Neural progenitor cell (in vitro differentiated cells): Measurements from ENCODE around the gene UPF3A. TPM values are rescaled to one million over a fixed set of nuclear protein-coding genes. Genes with fewer than 3 reads are reported as not detected.

ENCODE experiments used
- DNase-seq: peaks from one replicate; pipeline ENCODE4 v3.0.0-alpha.2; 2016; ENCODE audit warnings: low spot score
- H2AFZ ChIP-seq: fragments of 200-600 bp; sonication (generic); replicated peaks from 2 replicates; pipeline ENCODE4 v1.6.1; 2016; ENCODE audit warnings: antibody characterized with exemption
- H3F3A ChIP-seq: fragments of 200-600 bp; sonication (generic); 2 replicates; pipeline ENCODE4 v1.6.1; 2016; ENCODE audit warnings: antibody characterized with exemption, low read depth
- H3K27ac ChIP-seq: fragments of 200-600 bp; sonication (generic); 2 replicates; pipeline ENCODE4 v1.5.1; 2016; ENCODE audit warnings: mild to moderate bottlenecking
- H3K27me3 ChIP-seq: fragments of 200-600 bp; sonication (generic); 2 replicates; pipeline ENCODE4 v1.6.1; 2016; ENCODE audit warnings: mild to moderate bottlenecking, moderate library complexity
- H3K36me3 ChIP-seq: fragments of 200-600 bp; sonication (generic); 2 replicates; pipeline ENCODE4 v1.5.1; 2016
- H3K4me1 ChIP-seq: fragments of 200-600 bp; sonication (generic); 2 replicates; pipeline ENCODE4 v1.6.1; 2016; ENCODE audit warnings: mixed run types
- H3K4me2 ChIP-seq: fragments of 200-600 bp; sonication (generic); 2 replicates; pipeline ENCODE4 v1.6.1; 2016
- H3K4me3 ChIP-seq: fragments of 200-600 bp; sonication (generic); 2 replicates; pipeline ENCODE4 v1.5.1; 2016
- H3K79me2 ChIP-seq: fragments of 200-600 bp; sonication (generic); 2 replicates; pipeline ENCODE4 v1.6.1; 2016; ENCODE audit warnings: low read depth
- H3K9ac ChIP-seq: fragments of 200-600 bp; sonication (generic); 2 replicates; pipeline ENCODE4 v1.6.1; 2016
- H3K9me3 ChIP-seq: fragments of 200-600 bp; sonication (generic); 2 replicates; pipeline ENCODE4 v1.5.1; 2016; ENCODE audit warnings: low read depth
- H4K20me1 ChIP-seq: fragments of 200-600 bp; sonication (generic); 2 replicates; pipeline ENCODE4 v1.6.1; 2016; ENCODE audit warnings: low read depth
- H3K27ac Mint-ChIP-seq: 3 replicates; pipeline ENCODE4 v1.8.0; 2021; ENCODE audit warnings: mixed read lengths
- H3K27me3 Mint-ChIP-seq: 2 replicates; pipeline ENCODE4 v1.8.0; 2022; ENCODE audit warnings: low read depth, mild to moderate bottlenecking, inconsistent platforms, moderate library complexity, mixed read lengths; ENCODE audit not compliant: insufficient read depth
- H3K36me3 Mint-ChIP-seq: 3 replicates; pipeline ENCODE4 v1.8.0; 2021; ENCODE audit warnings: mixed read lengths
- H3K4me1 Mint-ChIP-seq: 3 replicates; pipeline ENCODE4 v1.8.0; 2021; ENCODE audit warnings: mixed read lengths
- H3K4me3 Mint-ChIP-seq: 3 replicates; pipeline ENCODE4 v1.8.0; 2021; ENCODE audit warnings: mild to moderate bottlenecking, moderate library complexity, mixed read lengths
- H3K9me3 Mint-ChIP-seq: 3 replicates; pipeline ENCODE4 v1.8.0; 2020; ENCODE audit warnings: mixed read lengths
- EZH2 ChIP-seq: fragments of 200-600 bp; sonication (generic); IDR thresholded peaks from 2 replicates; pipeline ENCODE4 v1.6.1; 2017; ENCODE audit warnings: antibody characterized with exemption, mild to moderate bottlenecking, moderate library complexity
- EZH2phosphoT487 ChIP-seq: fragments of 200-600 bp; sonication (generic); IDR thresholded peaks from 2 replicates; pipeline ENCODE4 v1.6.1; 2017; ENCODE audit warnings: antibody characterized with exemption
- total RNA-seq: library from RNA; depleted of rRNA; stranded (reverse); fragments of >200 nt; gene quantifications from 2 replicates; pipeline ENCODE4 v1.2.3, GENCODE V29; 2015; ENCODE audit warnings: low replicate concordance
- TF ChIP-seq, protein P1 (sequence below): fragments of 200-600 bp; sonication (generic); IDR thresholded peaks from 2 replicates; pipeline ENCODE4 v1.5.1; 2017; ENCODE audit warnings: antibody characterized with exemption, mild to moderate bottlenecking

Gene UPF3A, protein sequence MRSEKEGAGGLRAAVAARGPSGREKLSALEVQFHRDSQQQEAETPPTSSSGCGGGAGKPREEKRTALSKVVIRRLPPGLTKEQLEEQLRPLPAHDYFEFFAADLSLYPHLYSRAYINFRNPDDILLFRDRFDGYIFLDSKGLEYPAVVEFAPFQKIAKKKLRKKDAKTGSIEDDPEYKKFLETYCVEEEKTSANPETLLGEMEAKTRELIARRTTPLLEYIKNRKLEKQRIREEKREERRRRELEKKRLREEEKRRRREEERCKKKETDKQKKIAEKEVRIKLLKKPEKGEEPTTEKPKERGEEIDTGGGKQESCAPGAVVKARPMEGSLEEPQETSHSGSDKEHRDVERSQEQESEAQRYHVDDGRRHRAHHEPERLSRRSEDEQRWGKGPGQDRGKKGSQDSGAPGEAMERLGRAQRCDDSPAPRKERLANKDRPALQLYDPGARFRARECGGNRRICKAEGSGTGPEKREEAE
- 60.1 and 74.4 TPM in 2 replicates for total RNA-seq

- H3K9me3 Mint-ChIP-seq: no peaks in the 10 kb centered on the region
- H3K27ac Mint-ChIP-seq: peak within 1 kb of the TSS; percentile 91
- Histone ChIP-seq H3K4me3 (peak within 1 kb of the TSS; percentile 64), H3K4me2 (peak within 1 kb of the TSS; percentile 90), H3K27ac (peak within 1 kb of the TSS; percentile 99), H3K9me3 (no peaks in the 10 kb centered on the region), H3K4me1 (peaks cover 15% of the 10 kb centered on the region), H2AFZ (peak within 1 kb of the TSS; percentile 97), H3K9ac (peak within 1 kb of the TSS; percentile 97), H3K27me3 (no peaks in the 10 kb centered on the region), H3K79me2 (peaks cover 43% of the 10 kb centered on the region), H4K20me1 (peaks cover 20% of the 10 kb centered on the region), H3F3A (peaks cover 51% of the 10 kb centered on the region), H3K36me3 (no peaks in the 10 kb centered on the region)
- peak within 1 kb of the TSS; percentile 87 for H3K4me3 Mint-ChIP-seq
- peaks cover 25% of the 10 kb centered on the region for H3K4me1 Mint-ChIP-seq
- TF ChIP-seq EZH2phosphoT487: no peak
- TF ChIP-seq, protein P1, sequence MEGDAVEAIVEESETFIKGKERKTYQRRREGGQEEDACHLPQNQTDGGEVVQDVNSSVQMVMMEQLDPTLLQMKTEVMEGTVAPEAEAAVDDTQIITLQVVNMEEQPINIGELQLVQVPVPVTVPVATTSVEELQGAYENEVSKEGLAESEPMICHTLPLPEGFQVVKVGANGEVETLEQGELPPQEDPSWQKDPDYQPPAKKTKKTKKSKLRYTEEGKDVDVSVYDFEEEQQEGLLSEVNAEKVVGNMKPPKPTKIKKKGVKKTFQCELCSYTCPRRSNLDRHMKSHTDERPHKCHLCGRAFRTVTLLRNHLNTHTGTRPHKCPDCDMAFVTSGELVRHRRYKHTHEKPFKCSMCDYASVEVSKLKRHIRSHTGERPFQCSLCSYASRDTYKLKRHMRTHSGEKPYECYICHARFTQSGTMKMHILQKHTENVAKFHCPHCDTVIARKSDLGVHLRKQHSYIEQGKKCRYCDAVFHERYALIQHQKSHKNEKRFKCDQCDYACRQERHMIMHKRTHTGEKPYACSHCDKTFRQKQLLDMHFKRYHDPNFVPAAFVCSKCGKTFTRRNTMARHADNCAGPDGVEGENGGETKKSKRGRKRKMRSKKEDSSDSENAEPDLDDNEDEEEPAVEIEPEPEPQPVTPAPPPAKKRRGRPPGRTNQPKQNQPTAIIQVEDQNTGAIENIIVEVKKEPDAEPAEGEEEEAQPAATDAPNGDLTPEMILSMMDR: no peak
- no peak for TF ChIP-seq EZH2
- peak; percentile 96 for DNase-seq
- peaks cover 3% of the 10 kb centered on the region for H3K27me3 Mint-ChIP-seq
- peaks cover 10% of the 10 kb centered on the region for H3K36me3 Mint-ChIP-seq
Measured at GRCh38 chr13:114281351-114282040, at the start of gene UPF3A. TSS of gene UPF3A (plus strand) at chr13:114281601. CDS start at chr13:114281640, 39 bp downstream.

- TF ChIP-seq EZH2: no peak
- no peak for TF ChIP-seq EZH2phosphoT487
- TF ChIP-seq, protein P1: no peak
- Mint-ChIP-seq H3K36me3 (peaks cover 2% of the 10 kb centered on the region), H3K27ac (no peak overlapping the region), H3K4me3 (no peak overlapping the region), H3K4me1 (peaks cover 32% of the 10 kb centered on the region), H3K27me3 (peaks cover 20% of the 10 kb centered on the region), H3K9me3 (no peaks in the 10 kb centered on the region)
- peaks cover 14% of the 10 kb centered on the region for H3F3A ChIP-seq
- no peaks in the 10 kb centered on the region for H3K9me3 ChIP-seq
- DNase-seq: no peak
- H3K27me3 ChIP-seq: peaks cover 30% of the 10 kb centered on the region
- peaks cover 21% of the 10 kb centered on the region for H3K79me2 ChIP-seq
- H3K4me1 ChIP-seq: peaks cover 24% of the 10 kb centered on the region
- H3K4me2 ChIP-seq: no peak overlapping the region
- H3K4me3 ChIP-seq: no peak overlapping the region
- H3K27ac ChIP-seq: no peak overlapping the region
- no peak overlapping the region for H3K9ac ChIP-seq
- H4K20me1 ChIP-seq: peaks cover 16% of the 10 kb centered on the region
- H2AFZ ChIP-seq: no peak overlapping the region
- H3K36me3 ChIP-seq: no peaks in the 10 kb centered on the region
Measured at GRCh38 chr13:114231886-114232285, 49.5 kb upstream of the UPF3A start.

DNA sequence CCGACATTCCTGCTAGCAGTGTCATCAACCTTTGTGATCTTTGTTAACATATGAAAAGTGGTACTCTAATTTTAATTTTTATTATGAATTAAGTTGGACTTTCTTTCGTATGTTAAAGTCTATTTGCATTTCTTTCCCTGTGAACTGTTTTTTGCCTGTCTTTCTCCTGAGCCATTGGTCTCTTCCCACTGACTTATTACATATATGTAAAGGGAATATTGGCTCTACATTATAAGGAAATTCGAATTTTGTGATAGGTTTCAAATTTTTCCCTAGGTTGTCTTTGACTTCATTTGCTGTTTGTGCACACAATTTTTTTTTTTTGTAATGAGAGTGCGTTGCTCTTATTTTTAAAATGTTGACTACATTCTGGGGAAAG is 47.1 kb upstream of the UPF3A start:
- Histone ChIP-seq H3K4me3 (peak overlapping the region; percentile 79), H3K27ac (no peak overlapping the region), H3K36me3 (peaks cover 7% of the 10 kb centered on the region), H3K79me2 (peaks cover 24% of the 10 kb centered on the region), H3K27me3 (peaks cover 26% of the 10 kb centered on the region), H4K20me1 (peaks cover 18% of the 10 kb centered on the region), H3F3A (peaks cover 12% of the 10 kb centered on the region), H3K9me3 (no peaks in the 10 kb centered on the region), H3K4me2 (peak overlapping the region; percentile 94), H2AFZ (peak overlapping the region; percentile 86), H3K4me1 (peaks cover 18% of the 10 kb centered on the region), H3K9ac (no peak overlapping the region)
- Mint-ChIP-seq H3K36me3 (peaks cover 14% of the 10 kb centered on the region), H3K4me1 (peaks cover 26% of the 10 kb centered on the region), H3K9me3 (no peaks in the 10 kb centered on the region), H3K4me3 (peak overlapping the region; percentile 93), H3K27ac (peak overlapping the region; percentile 93), H3K27me3 (peaks cover 12% of the 10 kb centered on the region)
- TF ChIP-seq EZH2: no peak
- TF ChIP-seq, protein P1: no peak
- TF ChIP-seq EZH2phosphoT487: no peak
- no peak for DNase-seq
